IMR-90 (cell line): ENCODE results near the gene WDR17. TPM values are rescaled to one million over a fixed set of nuclear protein-coding genes. Genes with fewer than 3 reads are reported as not detected.

ENCODE experiments used
- ATAC-seq: fragments of 200-7000 bp; cut with Tn5 transposase; 2 replicates; pipeline ENCODE4 v1.9.1; 2020; ENCODE audit warnings: low read depth, mild to moderate bottlenecking, moderate library complexity
- BruUV-seq: library from RNA; stranded (reverse); fragments of 400-500 nt; replicated peaks from 2 replicates; lab custom pipeline; 2021; lab: Mats Ljungman, UMichigan
- CTCF ChIA-PET: fragments of 300-600 bp; formaldehyde crosslinking; extraction: SDS; loops from one replicate; lab custom pipeline; 2021; ENCODE audit warnings: antibody characterized with exemption; lab: Yijun Ruan, JAX
- POLR2A ChIA-PET: fragments of 300-600 bp; sonication (Branson Sonifier 250); formaldehyde crosslinking; loops from one replicate; lab custom pipeline; 2022; ENCODE audit warnings: antibody characterized with exemption; ENCODE audit not compliant: unreplicated experiment; lab: Charles Lee
- DNase-seq: peaks from one replicate; pipeline ENCODE4 v3.0.0; 2013
- H2AFZ ChIP-seq: replicated peaks from 2 replicates; pipeline ENCODE3; 2013; ENCODE audit warnings: low read length, mild to moderate bottlenecking; ENCODE audit not compliant: poor library complexity
- H2AK5ac ChIP-seq: 2 replicates; pipeline ENCODE4 v1.6.1; 2013; ENCODE audit warnings: low read depth, low read length, inconsistent platforms
- H2AK9ac ChIP-seq: replicated peaks from 2 replicates; pipeline ENCODE3; 2013; ENCODE audit warnings: mild to moderate bottlenecking, low read depth, low read length, moderate library complexity; ENCODE audit not compliant: poor library complexity
- H2BK120ac ChIP-seq: 2 replicates; pipeline ENCODE4 v1.6.1; 2013; ENCODE audit warnings: low read depth, low read length, inconsistent platforms
- H2BK15ac ChIP-seq: 3 replicates; pipeline ENCODE4 v1.6.1; 2013; ENCODE audit warnings: low read depth, low read length, inconsistent platforms
- H2BK20ac ChIP-seq: 2 replicates; pipeline ENCODE4 v1.6.1; 2013; ENCODE audit warnings: low read depth, mild to moderate bottlenecking, inconsistent platforms, low read length, moderate library complexity
- H2BK5ac ChIP-seq: 2 replicates; pipeline ENCODE4 v1.6.1; 2013; ENCODE audit warnings: mild to moderate bottlenecking, low read depth, low read length, inconsistent platforms; ENCODE audit not compliant: poor library complexity, severe bottlenecking
- H3K14ac ChIP-seq: replicated peaks from 2 replicates; pipeline ENCODE4 v1.6.1; 2013; ENCODE audit warnings: low read depth, low read length, inconsistent platforms
- H3K18ac ChIP-seq: 2 replicates; pipeline ENCODE4 v1.6.1; 2013; ENCODE audit warnings: low read depth, low read length, control low read depth
- H3K23ac ChIP-seq: 2 replicates; pipeline ENCODE4 v1.6.1; 2013; ENCODE audit warnings: low read depth, low read length, inconsistent platforms
- H3K27ac ChIP-seq: 2 replicates; pipeline ENCODE4 v1.5.1; 2013; ENCODE audit warnings: mild to moderate bottlenecking, control low read depth, low read length; ENCODE audit not compliant: insufficient read depth
- H3K27me3 ChIP-seq: 2 replicates; pipeline ENCODE4 v1.6.1; 2013; ENCODE audit warnings: low read length; ENCODE audit not compliant: control insufficient read depth, insufficient read depth
- H3K36me3 ChIP-seq: 2 replicates; pipeline ENCODE4 v1.6.1; 2013; ENCODE audit warnings: low read length, mixed read lengths; ENCODE audit not compliant: control insufficient read depth, insufficient read depth
- H3K4ac ChIP-seq: 2 replicates; pipeline ENCODE4 v1.6.1; 2013; ENCODE audit warnings: low read depth, low read length, inconsistent platforms
- H3K4me1 ChIP-seq: 2 replicates; pipeline ENCODE4 v1.6.1; 2013; ENCODE audit warnings: low read length, mixed read lengths; ENCODE audit not compliant: control insufficient read depth, insufficient read depth
- H3K4me2 ChIP-seq: 2 replicates; pipeline ENCODE4 v1.6.1; 2013; ENCODE audit warnings: low read depth, mild to moderate bottlenecking, control low read depth, low read length, moderate library complexity
- H3K4me3 ChIP-seq: 2 replicates; pipeline ENCODE4 v1.5.1; 2013; ENCODE audit warnings: low read depth, mild to moderate bottlenecking, control low read depth, low read length, moderate library complexity; ENCODE audit not compliant: insufficient read depth
- H3K56ac ChIP-seq: 2 replicates; pipeline ENCODE4 v1.6.1; 2013; ENCODE audit warnings: low read length, inconsistent platforms; ENCODE audit not compliant: insufficient read depth; ENCODE audit errors: extremely low read depth
- H3K79me1 ChIP-seq, 2 experiments: 2 replicates each; pipeline ENCODE4 v1.6.1; 2013; ENCODE audit warnings: low read length in 2 of 2, inconsistent platforms in 1 of 2, low read depth in 1 of 2
- H3K9ac ChIP-seq: 2 replicates; pipeline ENCODE4 v1.6.1; 2013; ENCODE audit warnings: low read depth, low read length, control low read depth
- H3K9me1 ChIP-seq: 2 replicates; pipeline ENCODE4 v1.6.1; 2013; ENCODE audit warnings: low read length, inconsistent platforms; ENCODE audit not compliant: insufficient read depth
- H3K9me3 ChIP-seq: 2 replicates; pipeline ENCODE4 v1.6.1; 2013; ENCODE audit warnings: low read length; ENCODE audit not compliant: control insufficient read depth, insufficient read depth
- H4K20me1 ChIP-seq: 2 replicates; pipeline ENCODE4 v1.6.1; 2013; ENCODE audit warnings: low read length, inconsistent platforms; ENCODE audit not compliant: insufficient read depth
- H4K5ac ChIP-seq: 2 replicates; pipeline ENCODE4 v1.6.1; 2013; ENCODE audit warnings: mild to moderate bottlenecking, low read depth, low read length, control low read depth
- H4K8ac ChIP-seq, 2 experiments: 2 replicates each; pipeline ENCODE4 v1.6.1; 2013; ENCODE audit warnings: low read depth in 2 of 2, low read length in 2 of 2, control low read depth in 1 of 2, inconsistent platforms in 1 of 2
- H4K91ac ChIP-seq: 2 replicates; pipeline ENCODE4 v1.6.1; 2013; ENCODE audit warnings: low read depth, low read length, inconsistent platforms; ENCODE audit not compliant: insufficient read depth
- FOS ChIP-seq: fragments of 150-350 bp; IDR thresholded peaks from 2 replicates; pipeline ENCODE4 v1.6.1; 2016; ENCODE audit warnings: low read depth, low read length
- WGBS, 2 experiments: methylation state at CpG; one replicate each; pipeline versions ENCODE4 v1.1.5 to v1.1.7; 2013; ENCODE audit warnings: missing lambda C conversion rate in 2 of 2; ENCODE audit not compliant: insufficient read length in 1 of 2; ENCODE audit errors: extremely low coverage in 2 of 2; 5-methylcytosine and 5-hydroxymethylcytosine counted together
- dilution Hi-C: fragments of 300-500 bp; cut with HindIII; formaldehyde crosslinking; loops from one replicate; pipeline ENCODE4 v1.14.3; 2018; ENCODE audit warnings: low sequenced_read_pairs; ENCODE audit not compliant: unreplicated experiment
- in situ Hi-C: fragments of 300-500 bp; cut with MboI; formaldehyde crosslinking; loops from 3 replicates; pipeline ENCODE4 v1.14.3; 2019; ENCODE audit warnings: low sequenced_read_pairs, inconsistent platforms, mixed read lengths
- intact Hi-C: fragments of 100-400 bp; cut with micrococcal nuclease; formaldehyde crosslinking; loops from 2 replicates; pipeline ENCODE4 v1.10.0; 2022
- polyA plus RNA-seq, 3 experiments: library from polyadenylated mRNA; depleted of rRNA; stranded (reverse); fragments of >200 nt; gene quantifications; 2 replicates each; pipeline ENCODE4 v1.2.3, GENCODE V29; 2012; ENCODE audit warnings: low replicate concordance in 1 of 3
- total RNA-seq: library from RNA; depleted of rRNA; stranded (reverse); fragments of >200 nt; gene quantifications from 2 replicates; pipeline ENCODE4 v1.2.3, GENCODE V29; 2012

Gene WDR17
- total and polyA plus RNA-seq, 2 of the 4 experiments (the other 2 are of a cell fraction): 0.53 to 0.54 TPM

- no peak overlapping the region for H2AK5ac ChIP-seq
- H4K5ac ChIP-seq: no peak overlapping the region
- H2BK5ac ChIP-seq: no peak overlapping the region
- in situ Hi-C loops: no loop called here
- H3K27me3 ChIP-seq: no peaks in the 10 kb centered on the region; the same call in 1 of the 2 replicates
- H3K56ac ChIP-seq: no peak overlapping the region
- no peak overlapping the region for H4K91ac ChIP-seq
- no peak overlapping the region for H3K9ac ChIP-seq
- intact Hi-C loops: no loop called here
- no peak overlapping the region for H3K18ac ChIP-seq
- no CpG with 5 or more reads among the region's 6 CpGs for WGBS, 2 experiments
- POLR2A ChIA-PET: no interaction called here
- dilution Hi-C loops: no loop called here
- H4K20me1 ChIP-seq: no peaks in the 10 kb centered on the region
- no peak for TF ChIP-seq FOS
- no peak overlapping the region for H2BK15ac ChIP-seq
- no peak overlapping the region for H2AFZ ChIP-seq
- H3K14ac ChIP-seq: no peak overlapping the region
- H3K4ac ChIP-seq: no peak overlapping the region
- H3K9me3 ChIP-seq: no peaks in the 10 kb centered on the region
- H3K4me2 ChIP-seq: no peak overlapping the region
- H3K23ac ChIP-seq: no peak overlapping the region
- no peaks in the 10 kb centered on the region; the same call in 1 of the 2 replicates for H3K9me1 ChIP-seq
- H2BK20ac ChIP-seq: no peak overlapping the region
- CTCF ChIA-PET: interaction anchor here (0.8 kb wide), 1 partner anchor 28 kb away, joined by 3 read pairs; no protein-coding TSS in a partner anchor
- no peaks in the 10 kb centered on the region for H3K79me1 ChIP-seq
- no peak overlapping the region for H3K4me3 ChIP-seq
- H3K36me3 ChIP-seq: no peaks in the 10 kb centered on the region
- no peak overlapping the region for H4K8ac ChIP-seq
- ATAC-seq (no peak), DNase-seq (no peak)
- H2AK9ac ChIP-seq: no peak overlapping the region
- no TSS peak for BruUV-seq
- H3K4me1 ChIP-seq: no peaks in the 10 kb centered on the region
- no peak overlapping the region for H3K27ac ChIP-seq
- H2BK120ac ChIP-seq: no peak overlapping the region
Observed at GRCh38 chr4:176066757-176067156, 1.1 kb downstream of the WDR17 start.
